IPS DF 19.7 (cell line): ENCODE data around the gene RAB40A.

Source experiments
- DNase-seq: peaks from one replicate; pipeline ENCODE4 v3.0.0-alpha.2; 2013; ENCODE audit warnings: low read depth, low spot score

Gene RAB40A

GRCh38 chrX:103519389-103519788, at the start of gene RAB40A:
RAB40A (minus strand) TSS chrX:103519489; CDS start chrX:103500756, 18,733 bp downstream.
- DNase-seq: no peak

- no peak for DNase-seq
Measured at GRCh38 chrX:103565752-103566151, 46.5 kb upstream of the RAB40A start.

GRCh38 chrX:103565197-103565596, 45.9 kb upstream of the RAB40A start:
- DNase-seq: no peak

- no peak for DNase-seq
Measured at GRCh38 chrX:103562801-103563200, 43.5 kb upstream of the RAB40A start.

GRCh38 chrX:103560256-103560655, 41.0 kb upstream of the RAB40A start:
- no peak for DNase-seq

GRCh38 chrX:103556963-103557612, 37.8 kb upstream of the RAB40A start:
- DNase-seq: no peak

GRCh38 chrX:103554687-103555424, 35.6 kb upstream of the RAB40A start:
- peak; percentile 65 for DNase-seq

GRCh38 chrX:103552236-103552635, 32.9 kb upstream of the RAB40A start:
- DNase-seq: no peak

- no peak for DNase-seq
Measured at GRCh38 chrX:103550415-103551051, 31.2 kb upstream of the RAB40A start.

GRCh38 chrX:103549916-103550315, 30.6 kb upstream of the RAB40A start:
- DNase-seq: no peak

- no peak for DNase-seq
Measured at GRCh38 chrX:103540145-103540544, 20.9 kb upstream of the RAB40A start.

GRCh38 chrX:103539695-103540094, 20.4 kb upstream of the RAB40A start:
- DNase-seq: no peak

- DNase-seq: no peak
Measured at GRCh38 chrX:103538728-103539127, 19.4 kb upstream of the RAB40A start.

- DNase-seq: no peak
Measured at GRCh38 chrX:103537871-103538387, 18.6 kb upstream of the RAB40A start.

- no peak for DNase-seq
Measured at GRCh38 chrX:103536732-103537131, 17.4 kb upstream of the RAB40A start.

GRCh38 chrX:103536071-103536470, 16.8 kb upstream of the RAB40A start:
- DNase-seq: no peak

GRCh38 chrX:103535206-103535605, 15.9 kb upstream of the RAB40A start:
- no peak for DNase-seq

- no peak for DNase-seq
Measured at GRCh38 chrX:103533511-103534216, 14.4 kb upstream of the RAB40A start.

GRCh38 chrX:103531002-103531401, 11.7 kb upstream of the RAB40A start:
- DNase-seq: no peak

GRCh38 chrX:103530545-103530944, 11.3 kb upstream of the RAB40A start:
- no peak for DNase-seq

- DNase-seq: no peak
Measured at GRCh38 chrX:103529550-103529949, 10.3 kb upstream of the RAB40A start.

GRCh38 chrX:103524747-103525146, 5.5 kb upstream of the RAB40A start:
- no peak for DNase-seq
